HepG2 (cell line): ENCODE measurements around the gene RAC3. TPM values are rescaled to one million over a fixed set of nuclear protein-coding genes. Genes with fewer than 3 reads are reported as not detected.
A peak's percentile ranks its signal among the peaks of the same experiment; 100 is the strongest.

Source experiments
- DR1 ChIP-seq: sonication (generic); formaldehyde crosslinking; IDR thresholded peaks from 2 replicates; pipeline ENCODE4 v1.8.0; 2021; ENCODE audit warnings: mild to moderate bottlenecking, missing genetic modification reagents, inconsistent platforms
- FOXK1 ChIP-seq: sonication (generic); formaldehyde crosslinking; IDR thresholded peaks from 2 replicates; pipeline ENCODE4 v1.4.0; 2020; ENCODE audit warnings: low read depth, missing genetic modification reagents, borderline replicate concordance
- HOXA9 ChIP-seq: sonication (generic); formaldehyde crosslinking; IDR thresholded peaks from 2 replicates; pipeline ENCODE4 v1.8.1; 2022; ENCODE audit warnings: missing genetic modification reagents, mild to moderate bottlenecking, moderate library complexity, borderline replicate concordance
- JUN ChIP-seq: sonication (generic); formaldehyde crosslinking; IDR thresholded peaks from 2 replicates; pipeline ENCODE4 v1.4.0; 2020; ENCODE audit warnings: mild to moderate bottlenecking, missing genetic modification reagents
- LRRFIP1 ChIP-seq: sonication (generic); formaldehyde crosslinking; conservative IDR thresholded peaks from 2 replicates; pipeline ENCODE4 v1.4.0; 2020; ENCODE audit warnings: missing genetic modification reagents
- MATR3 ChIP-seq: sonication (generic); formaldehyde crosslinking; IDR thresholded peaks from 2 replicates; pipeline ENCODE4 v1.4.0; 2020; ENCODE audit warnings: missing genetic modification reagents
- MXI1 ChIP-seq: IDR thresholded peaks from 3 replicates; pipeline ENCODE4 v1.6.1; 2012; ENCODE audit warnings: low read depth, low read length, inconsistent platforms, borderline replicate concordance
- RBM22 ChIP-seq: fragments of 200-400 bp; formaldehyde crosslinking; optimal IDR thresholded peaks from 2 replicates; pipeline ENCODE3; 2017; ENCODE audit warnings: mild to moderate bottlenecking, low read length, moderate library complexity
- REXO4 ChIP-seq: sonication (generic); formaldehyde crosslinking; IDR thresholded peaks from 2 replicates; pipeline ENCODE4 v1.8.0; 2022; ENCODE audit warnings: missing genetic modification reagents, mild to moderate bottlenecking, borderline replicate concordance
- SMAD3 ChIP-seq: sonication (generic); formaldehyde crosslinking; IDR thresholded peaks from 2 replicates; pipeline ENCODE4 v1.4.0; 2020; ENCODE audit warnings: missing genetic modification reagents
- SMC3 ChIP-seq: IDR thresholded peaks from 2 replicates; pipeline ENCODE4 v1.6.1; 2011; ENCODE audit warnings: low read length, improper control_type of control experiment
- SOX5 ChIP-seq: IDR thresholded peaks from 2 replicates; pipeline ENCODE4 v1.6.1; 2016; ENCODE audit warnings: borderline replicate concordance
- SP4 ChIP-seq: sonication (generic); formaldehyde crosslinking; IDR thresholded peaks from 2 replicates; pipeline ENCODE4 v1.8.1; 2023; ENCODE audit warnings: mild to moderate bottlenecking, missing genetic modification reagents
- ZNF17 ChIP-seq: sonication (generic); formaldehyde crosslinking; IDR thresholded peaks from 2 replicates; pipeline ENCODE4 v1.5.0; 2020; ENCODE audit warnings: mild to moderate bottlenecking, missing genetic modification reagents
- ZNF225 ChIP-seq: sonication (generic); formaldehyde crosslinking; IDR thresholded peaks from 2 replicates; pipeline ENCODE4 v1.4.0; 2020; ENCODE audit warnings: mild to moderate bottlenecking, missing genetic modification reagents
- ZNF274 ChIP-seq: sonication (generic); formaldehyde crosslinking; IDR thresholded peaks from 2 replicates; pipeline ENCODE4 v1.5.1; 2020; ENCODE audit warnings: mild to moderate bottlenecking, missing genetic modification reagents
- ZNF547 ChIP-seq: sonication (generic); formaldehyde crosslinking; IDR thresholded peaks from 2 replicates; pipeline ENCODE4 v1.5.1; 2020; ENCODE audit warnings: mild to moderate bottlenecking, missing genetic modification reagents
- ZNF883 ChIP-seq: sonication (generic); formaldehyde crosslinking; IDR thresholded peaks from 2 replicates; pipeline ENCODE4 v1.5.1; 2020; ENCODE audit warnings: mild to moderate bottlenecking, missing genetic modification reagents; ENCODE audit errors: not compliant biosample characterization
- polyA plus RNA-seq, 8 experiments: library from polyadenylated mRNA; depleted of rRNA in 3 of 8; stranded (reverse) in 7 of 8; unstranded in 1 of 8; fragments of >200 nt; fragmentation: Illumina TruSeq in 4 of 8; extraction: Trizol in 4 of 8; gene quantifications; 2 replicates each; pipeline versions ENCODE4 v1.2.1 to v1.2.3, GENCODE V29; 2011 to 2016; ENCODE audit warnings: low read depth in 4 of 8, missing spikeins in 1 of 8, mixed read lengths in 1 of 8; ENCODE audit not compliant: insufficient read depth in 1 of 8
- total RNA-seq, 5 experiments: library from RNA; depleted of rRNA; stranded (reverse); fragments of >200 nt; fragmentation: Illumina TruSeq; extraction: Trizol; gene quantifications; 2 replicates each; pipeline ENCODE4 v1.2.3, GENCODE V29; 2016; ENCODE audit warnings: low read depth in 1 of 5
- TF ChIP-seq, protein P1 (sequence below): sonication (generic); formaldehyde crosslinking; conservative IDR thresholded peaks from 2 replicates; pipeline ENCODE4 v1.8.1; 2023; ENCODE audit warnings: missing genetic modification reagents
- TF ChIP-seq, protein P2 (sequence below): sonication (generic); formaldehyde crosslinking; IDR thresholded peaks from 2 replicates; pipeline ENCODE4 v1.4.0; 2020; ENCODE audit warnings: missing genetic modification reagents
- TF ChIP-seq, protein P3 (sequence below): sonication (generic); formaldehyde crosslinking; IDR thresholded peaks from 2 replicates; pipeline ENCODE4 v1.5.0; 2020; ENCODE audit warnings: mild to moderate bottlenecking, missing genetic modification reagents

RAC3 gene
- total and polyA plus RNA-seq, 2 of the 13 experiments (the other 11 are each of a cell fraction or from before 2014, with no cell fraction given), result 10.5 to 21.3 TPM

DNA sequence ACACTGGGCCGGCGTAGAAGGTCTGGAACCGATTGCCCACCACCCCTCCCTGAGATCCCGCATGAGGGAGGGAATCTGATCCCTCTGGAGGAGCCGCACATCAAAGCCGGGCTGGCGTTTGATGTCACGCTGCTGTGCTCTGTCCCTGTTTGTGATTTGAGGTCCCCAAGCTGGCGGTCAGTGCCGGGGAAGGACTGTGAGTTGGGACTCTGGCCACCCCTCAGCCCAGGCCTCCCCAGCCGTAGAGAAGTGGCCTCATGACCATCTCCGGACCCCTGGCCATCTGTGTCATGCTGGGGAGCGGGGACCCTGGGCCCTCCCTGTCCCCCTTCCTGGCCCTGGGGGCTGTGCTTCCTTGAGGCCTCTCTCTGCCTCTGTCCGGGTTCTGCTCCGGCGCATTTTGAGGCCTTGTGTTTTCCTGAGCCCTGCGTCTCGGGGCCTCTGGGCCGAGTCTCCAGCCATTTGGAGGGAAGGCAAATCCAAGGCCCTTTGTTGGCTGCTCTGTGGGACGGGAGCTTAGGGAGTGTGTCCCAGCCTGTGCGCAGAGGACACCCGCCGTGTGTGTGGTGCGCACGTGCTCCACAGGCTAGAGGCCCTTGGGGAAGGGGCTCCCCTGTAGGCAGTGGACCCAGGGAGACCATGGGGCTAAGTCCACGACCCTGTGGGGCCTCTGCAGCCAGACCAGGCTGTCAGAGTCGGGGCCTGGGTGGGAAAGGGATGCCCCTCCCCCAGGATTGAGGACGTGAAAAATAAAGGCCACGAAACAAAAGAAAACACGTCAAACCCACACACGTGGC is 39.0 kb upstream of the RAC3 start (continued):
- TF ChIP-seq, protein P1, sequence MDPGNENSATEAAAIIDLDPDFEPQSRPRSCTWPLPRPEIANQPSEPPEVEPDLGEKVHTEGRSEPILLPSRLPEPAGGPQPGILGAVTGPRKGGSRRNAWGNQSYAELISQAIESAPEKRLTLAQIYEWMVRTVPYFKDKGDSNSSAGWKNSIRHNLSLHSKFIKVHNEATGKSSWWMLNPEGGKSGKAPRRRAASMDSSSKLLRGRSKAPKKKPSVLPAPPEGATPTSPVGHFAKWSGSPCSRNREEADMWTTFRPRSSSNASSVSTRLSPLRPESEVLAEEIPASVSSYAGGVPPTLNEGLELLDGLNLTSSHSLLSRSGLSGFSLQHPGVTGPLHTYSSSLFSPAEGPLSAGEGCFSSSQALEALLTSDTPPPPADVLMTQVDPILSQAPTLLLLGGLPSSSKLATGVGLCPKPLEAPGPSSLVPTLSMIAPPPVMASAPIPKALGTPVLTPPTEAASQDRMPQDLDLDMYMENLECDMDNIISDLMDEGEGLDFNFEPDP (CRISPR knock-in tag), result no peak
- TF ChIP-seq, protein P2, sequence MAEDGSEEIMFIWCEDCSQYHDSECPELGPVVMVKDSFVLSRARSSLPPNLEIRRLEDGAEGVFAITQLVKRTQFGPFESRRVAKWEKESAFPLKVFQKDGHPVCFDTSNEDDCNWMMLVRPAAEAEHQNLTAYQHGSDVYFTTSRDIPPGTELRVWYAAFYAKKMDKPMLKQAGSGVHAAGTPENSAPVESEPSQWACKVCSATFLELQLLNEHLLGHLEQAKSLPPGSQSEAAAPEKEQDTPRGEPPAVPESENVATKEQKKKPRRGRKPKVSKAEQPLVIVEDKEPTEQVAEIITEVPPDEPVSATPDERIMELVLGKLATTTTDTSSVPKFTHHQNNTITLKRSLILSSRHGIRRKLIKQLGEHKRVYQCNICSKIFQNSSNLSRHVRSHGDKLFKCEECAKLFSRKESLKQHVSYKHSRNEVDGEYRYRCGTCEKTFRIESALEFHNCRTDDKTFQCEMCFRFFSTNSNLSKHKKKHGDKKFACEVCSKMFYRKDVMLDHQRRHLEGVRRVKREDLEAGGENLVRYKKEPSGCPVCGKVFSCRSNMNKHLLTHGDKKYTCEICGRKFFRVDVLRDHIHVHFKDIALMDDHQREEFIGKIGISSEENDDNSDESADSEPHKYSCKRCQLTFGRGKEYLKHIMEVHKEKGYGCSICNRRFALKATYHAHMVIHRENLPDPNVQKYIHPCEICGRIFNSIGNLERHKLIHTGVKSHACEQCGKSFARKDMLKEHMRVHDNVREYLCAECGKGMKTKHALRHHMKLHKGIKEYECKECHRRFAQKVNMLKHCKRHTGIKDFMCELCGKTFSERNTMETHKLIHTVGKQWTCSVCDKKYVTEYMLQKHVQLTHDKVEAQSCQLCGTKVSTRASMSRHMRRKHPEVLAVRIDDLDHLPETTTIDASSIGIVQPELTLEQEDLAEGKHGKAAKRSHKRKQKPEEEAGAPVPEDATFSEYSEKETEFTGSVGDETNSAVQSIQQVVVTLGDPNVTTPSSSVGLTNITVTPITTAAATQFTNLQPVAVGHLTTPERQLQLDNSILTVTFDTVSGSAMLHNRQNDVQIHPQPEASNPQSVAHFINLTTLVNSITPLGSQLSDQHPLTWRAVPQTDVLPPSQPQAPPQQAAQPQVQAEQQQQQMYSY (CRISPR knock-in tag), result no peak; the same call in none of the 2 replicates
- TF ChIP-seq LRRFIP1 (CRISPR knock-in tag) (no peak; the same call in 1 of the 2 replicates), MXI1 (peak; percentile 78; the same call in 1 of the 3 replicates), DR1 (CRISPR knock-in tag) (peak; percentile 66; the same call in 1 of the 2 replicates), REXO4 (CRISPR knock-in tag) (peak; percentile 93), RBM22 (peak; percentile 49), ZNF547 (CRISPR knock-in tag) (peak; percentile 98), ZNF883 (peak; percentile 95), FOXK1 (peak; percentile 84), SMAD3 (peak; percentile 90), SMC3 (no peak; the same call in 1 of the 2 replicates), JUN (peak; percentile 63), HOXA9 (CRISPR knock-in tag) (peak; percentile 91), ZNF17 (CRISPR knock-in tag) (peak; percentile 72), MATR3 (no peak), SOX5 (peak; percentile 91), SP4 (CRISPR knock-in tag) (peak; percentile 74), ZNF225 (CRISPR knock-in tag) (peak; percentile 98; the same call in 1 of the 2 replicates), ZNF274 (CRISPR knock-in tag) (peak; percentile 99)
- TF ChIP-seq, protein P3, sequence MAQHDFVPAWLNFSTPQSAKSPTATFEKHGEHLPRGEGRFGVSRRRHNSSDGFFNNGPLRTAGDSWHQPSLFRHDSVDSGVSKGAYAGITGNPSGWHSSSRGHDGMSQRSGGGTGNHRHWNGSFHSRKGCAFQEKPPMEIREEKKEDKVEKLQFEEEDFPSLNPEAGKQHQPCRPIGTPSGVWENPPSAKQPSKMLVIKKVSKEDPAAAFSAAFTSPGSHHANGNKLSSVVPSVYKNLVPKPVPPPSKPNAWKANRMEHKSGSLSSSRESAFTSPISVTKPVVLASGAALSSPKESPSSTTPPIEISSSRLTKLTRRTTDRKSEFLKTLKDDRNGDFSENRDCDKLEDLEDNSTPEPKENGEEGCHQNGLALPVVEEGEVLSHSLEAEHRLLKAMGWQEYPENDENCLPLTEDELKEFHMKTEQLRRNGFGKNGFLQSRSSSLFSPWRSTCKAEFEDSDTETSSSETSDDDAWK (CRISPR knock-in tag), result no peak
